HepG2 (cell line): ENCODE data around the gene RIMBP2. TPM values are rescaled to one million over a fixed set of nuclear protein-coding genes. Genes with fewer than 3 reads are reported as not detected.

Experiments
- ATAC-seq: fragments of 200-7000 bp; cut with Tn5 transposase; 3 replicates; pipeline ENCODE4 v1.9.1; 2020; ENCODE audit warnings: mild to moderate bottlenecking, moderate library complexity
- BruUV-seq: library from RNA; stranded (reverse); fragments of 400-500 nt; replicated peaks from 2 replicates; lab custom pipeline; 2021; lab: Mats Ljungman, UMichigan
- CTCF ChIA-PET: fragments of 300-600 bp; formaldehyde crosslinking; extraction: SDS; loops from one replicate; lab custom pipeline; 2021; ENCODE audit warnings: low total read pairs, inconsistent platforms, low intra/inter-chr PET ratio; lab: Yijun Ruan, JAX
- POLR2A ChIA-PET: fragments of 350-600 bp; sonication (Branson Sonifier 250); formaldehyde crosslinking; loops from one replicate; lab custom pipeline; 2020; ENCODE audit warnings: antibody characterized with exemption, inconsistent platforms; lab: Yijun Ruan, JAX
- DNase-seq: peaks from one replicate; pipeline ENCODE4 v3.0.0-alpha.2; 2015; ENCODE audit warnings: low spot score
- FAIRE-seq: peaks from 3 replicates; lab custom pipeline; 2011; peaks lifted over from hg19 to GRCh38; lab: Jason Lieb, UNC
- H2AFZ ChIP-seq: one replicate; pipeline ENCODE4 v1.6.1; 2011; ENCODE audit warnings: low read length, inconsistent platforms
- H3K27ac ChIP-seq: fragments of 300-600 bp; 3 replicates; pipeline ENCODE4 v1.8.0; 2011; ENCODE audit warnings: mixed run types, mild to moderate bottlenecking, mixed read lengths, low read length, inconsistent platforms; ENCODE audit not compliant: insufficient read depth; ENCODE audit errors: extremely low read length
- H3K27me3 ChIP-seq, 2 experiments: fragments of 200-600 bp in 1 of 2; 2 replicates in 1 of 2; 3 replicates in 1 of 2; pipeline versions ENCODE4 v1.6.0 to v1.8.0; 2011; ENCODE audit warnings: low read length in 2 of 2, mild to moderate bottlenecking in 2 of 2, moderate library complexity in 2 of 2, inconsistent platforms in 1 of 2; ENCODE audit not compliant: insufficient read depth in 2 of 2, control insufficient read depth in 1 of 2
- H3K36me3 ChIP-seq, 2 experiments: fragments of 200-600 bp in 1 of 2; replicated peaks in 1 of 2; 2 replicates in 1 of 2; 3 replicates in 1 of 2; pipeline versions ENCODE4 v1.5.1 to v1.8.0; 2011; ENCODE audit warnings: low read length in 2 of 2, inconsistent platforms in 1 of 2; ENCODE audit not compliant: insufficient read depth in 2 of 2, control insufficient read depth in 1 of 2
- H3K4me1 ChIP-seq: 2 replicates; pipeline ENCODE4 v1.5.1; 2012; ENCODE audit warnings: low read length, inconsistent platforms; ENCODE audit not compliant: insufficient read depth
- H3K4me2 ChIP-seq: 2 replicates; pipeline ENCODE4 v1.6.0; 2011; ENCODE audit warnings: low read depth, low read length, inconsistent platforms
- H3K4me3 ChIP-seq, 3 experiments: fragments of 200-600 bp in 1 of 3; sonication (generic), shearing (Covaris generic) in 1 of 3; replicated peaks in 1 of 3; 2 replicates each; pipeline ENCODE4 v1.5.1; 2011 to 2016; ENCODE audit warnings: low read length in 3 of 3, inconsistent platforms in 2 of 3, low read depth in 2 of 3, mild to moderate bottlenecking in 2 of 3, control low read depth in 1 of 3, mixed read lengths in 1 of 3; ENCODE audit not compliant: insufficient read depth in 1 of 3
- H3K79me2 ChIP-seq: one replicate; pipeline ENCODE4 v1.6.1; 2011; ENCODE audit warnings: low read length, inconsistent platforms; ENCODE audit not compliant: insufficient read depth
- H3K9ac ChIP-seq: 2 replicates; pipeline ENCODE4 v1.6.0; 2011; ENCODE audit warnings: mild to moderate bottlenecking, low read depth, low read length, inconsistent platforms; ENCODE audit not compliant: insufficient read depth
- H3K9me3 ChIP-seq: 2 replicates; pipeline ENCODE4 v1.5.1; 2012; ENCODE audit warnings: mild to moderate bottlenecking, low read length
- H4K20me1 ChIP-seq: 2 replicates; pipeline ENCODE4 v1.6.0; 2011; ENCODE audit warnings: inconsistent platforms, mild to moderate bottlenecking, low read length, moderate library complexity; ENCODE audit not compliant: insufficient read depth
- ATM ChIP-seq: fragments of 450-650 bp; IDR thresholded peaks from 2 replicates; pipeline ENCODE4 v1.7.1; 2017; ENCODE audit warnings: mild to moderate bottlenecking, borderline replicate concordance
- HOXA7 ChIP-seq: sonication (generic); formaldehyde crosslinking; IDR thresholded peaks from 2 replicates; pipeline ENCODE4 v1.8.1; 2022; ENCODE audit warnings: mild to moderate bottlenecking, missing genetic modification reagents, moderate library complexity
- KDM5B ChIP-seq: sonication (generic); formaldehyde crosslinking; IDR thresholded peaks from 2 replicates; pipeline ENCODE4 v1.4.0; 2020; ENCODE audit warnings: missing genetic modification reagents, mild to moderate bottlenecking, borderline replicate concordance
- MED13 ChIP-seq: sonication (generic); formaldehyde crosslinking; IDR thresholded peaks from 2 replicates; pipeline ENCODE4 v1.5.0; 2020; ENCODE audit warnings: missing genetic modification reagents
- NCOA5 ChIP-seq: sonication (generic); formaldehyde crosslinking; IDR thresholded peaks from 2 replicates; pipeline ENCODE4 v1.4.0; 2020; ENCODE audit warnings: missing genetic modification reagents
- NR2C2 ChIP-seq: sonication (generic); formaldehyde crosslinking; IDR thresholded peaks from 2 replicates; pipeline ENCODE4 v1.4.0; 2020; ENCODE audit warnings: missing genetic modification reagents, mild to moderate bottlenecking, moderate library complexity, borderline replicate concordance
- PCBP2 ChIP-seq: fragments of 200-400 bp; formaldehyde crosslinking; optimal IDR thresholded peaks from 2 replicates; pipeline ENCODE3; 2018; ENCODE audit warnings: low read length, low read depth; ENCODE audit not compliant: poor library complexity, severe bottlenecking
- ZBTB46 ChIP-seq: sonication (generic); formaldehyde crosslinking; IDR thresholded peaks from 2 replicates; pipeline ENCODE4 v1.4.0; 2020; ENCODE audit warnings: mild to moderate bottlenecking, missing genetic modification reagents, borderline replicate concordance
- ZFAT ChIP-seq: sonication (generic); formaldehyde crosslinking; conservative IDR thresholded peaks from 2 replicates; pipeline ENCODE4 v1.8.1; 2023; ENCODE audit warnings: missing genetic modification reagents, inconsistent platforms
- ZFP62 ChIP-seq: sonication (generic); formaldehyde crosslinking; IDR thresholded peaks from 2 replicates; pipeline ENCODE4 v1.4.0; 2020; ENCODE audit warnings: missing genetic modification reagents
- ZNF333 ChIP-seq: sonication (generic); formaldehyde crosslinking; IDR thresholded peaks from 2 replicates; pipeline ENCODE4 v1.4.0; 2020; ENCODE audit warnings: mild to moderate bottlenecking, missing genetic modification reagents, borderline replicate concordance
- ZNF382 ChIP-seq: sonication (generic); formaldehyde crosslinking; IDR thresholded peaks from 2 replicates; pipeline ENCODE4 v1.5.0; 2020; ENCODE audit warnings: missing genetic modification reagents, mild to moderate bottlenecking, borderline replicate concordance
- WGBS: methylation state at CpG from one replicate; pipeline ENCODE4 v1.1.6; 2017; ENCODE audit warnings: low lambda C conversion rate; 5-methylcytosine and 5-hydroxymethylcytosine counted together
- in situ Hi-C: cut with HindIII; loops from 2 replicates; pipeline ENCODE4 v1.10.0; 2017; ENCODE audit warnings: low pct_unique_long_range_greater_than_20kb; ENCODE audit not compliant: extremely low pct_ligation_motif_present
- intact Hi-C: fragments of 100-400 bp; cut with micrococcal nuclease; formaldehyde crosslinking; loops from one replicate; pipeline ENCODE4 v1.10.0; 2022; ENCODE audit not compliant: unreplicated experiment
- polyA plus RNA-seq, 8 experiments: library from polyadenylated mRNA; depleted of rRNA in 3 of 8; stranded (reverse) in 7 of 8; unstranded in 1 of 8; fragments of >200 nt; fragmentation: Illumina TruSeq in 4 of 8; extraction: Trizol in 4 of 8; gene quantifications; 2 replicates each; pipeline versions ENCODE4 v1.2.1 to v1.2.3, GENCODE V29; 2011 to 2016; ENCODE audit warnings: low read depth in 4 of 8, missing spikeins in 1 of 8, mixed read lengths in 1 of 8; ENCODE audit not compliant: insufficient read depth in 1 of 8
- total RNA-seq, 5 experiments: library from RNA; depleted of rRNA; stranded (reverse); fragments of >200 nt; fragmentation: Illumina TruSeq; extraction: Trizol; gene quantifications; 2 replicates each; pipeline ENCODE4 v1.2.3, GENCODE V29; 2016; ENCODE audit warnings: low read depth in 1 of 5
- TF ChIP-seq, protein P1 (sequence below): sonication (generic); formaldehyde crosslinking; IDR thresholded peaks from 2 replicates; pipeline ENCODE4 v1.4.0; 2020; ENCODE audit warnings: missing genetic modification reagents, borderline replicate concordance

The RIMBP2 gene
- total and polyA plus RNA-seq, 2 of the 13 experiments (the other 11 are each of a cell fraction or from before 2014, with no cell fraction given), result 0.03 TPM; not detected in 1

DNA sequence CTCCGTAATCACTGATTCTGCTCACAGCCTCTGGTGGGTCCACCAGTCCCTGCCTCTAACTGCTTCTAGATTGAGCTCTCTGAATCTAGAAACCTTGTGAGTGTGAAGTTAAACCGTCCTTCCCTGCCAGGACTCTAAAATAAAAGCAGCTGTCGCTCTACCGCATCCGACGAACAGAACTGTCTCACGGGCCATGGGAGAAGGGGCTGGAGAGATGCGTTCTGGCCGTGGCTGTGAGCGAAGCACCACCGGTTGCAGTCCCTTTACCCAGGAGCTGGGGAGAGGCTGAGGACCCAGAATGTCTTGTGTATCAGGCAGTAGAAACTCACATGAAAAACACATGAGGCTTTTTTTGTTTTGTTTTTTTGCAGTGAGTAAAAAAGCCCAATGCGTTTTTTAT is 218.8 kb downstream of the RIMBP2 start (continued):
- TF ChIP-seq ZNF382 (CRISPR knock-in tag), result no peak
- TF ChIP-seq, protein P1, sequence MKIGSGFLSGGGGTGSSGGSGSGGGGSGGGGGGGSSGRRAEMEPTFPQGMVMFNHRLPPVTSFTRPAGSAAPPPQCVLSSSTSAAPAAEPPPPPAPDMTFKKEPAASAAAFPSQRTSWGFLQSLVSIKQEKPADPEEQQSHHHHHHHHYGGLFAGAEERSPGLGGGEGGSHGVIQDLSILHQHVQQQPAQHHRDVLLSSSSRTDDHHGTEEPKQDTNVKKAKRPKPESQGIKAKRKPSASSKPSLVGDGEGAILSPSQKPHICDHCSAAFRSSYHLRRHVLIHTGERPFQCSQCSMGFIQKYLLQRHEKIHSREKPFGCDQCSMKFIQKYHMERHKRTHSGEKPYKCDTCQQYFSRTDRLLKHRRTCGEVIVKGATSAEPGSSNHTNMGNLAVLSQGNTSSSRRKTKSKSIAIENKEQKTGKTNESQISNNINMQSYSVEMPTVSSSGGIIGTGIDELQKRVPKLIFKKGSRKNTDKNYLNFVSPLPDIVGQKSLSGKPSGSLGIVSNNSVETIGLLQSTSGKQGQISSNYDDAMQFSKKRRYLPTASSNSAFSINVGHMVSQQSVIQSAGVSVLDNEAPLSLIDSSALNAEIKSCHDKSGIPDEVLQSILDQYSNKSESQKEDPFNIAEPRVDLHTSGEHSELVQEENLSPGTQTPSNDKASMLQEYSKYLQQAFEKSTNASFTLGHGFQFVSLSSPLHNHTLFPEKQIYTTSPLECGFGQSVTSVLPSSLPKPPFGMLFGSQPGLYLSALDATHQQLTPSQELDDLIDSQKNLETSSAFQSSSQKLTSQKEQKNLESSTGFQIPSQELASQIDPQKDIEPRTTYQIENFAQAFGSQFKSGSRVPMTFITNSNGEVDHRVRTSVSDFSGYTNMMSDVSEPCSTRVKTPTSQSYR, result no peak
- no peak for TF ChIP-seq HOXA7 (CRISPR knock-in tag)
- no peak for TF ChIP-seq ZNF333
- TF ChIP-seq PCBP2, result no peak
- TF ChIP-seq KDM5B (CRISPR knock-in tag), result no peak
- no peak for TF ChIP-seq ZFP62 (CRISPR knock-in tag)

DNA sequence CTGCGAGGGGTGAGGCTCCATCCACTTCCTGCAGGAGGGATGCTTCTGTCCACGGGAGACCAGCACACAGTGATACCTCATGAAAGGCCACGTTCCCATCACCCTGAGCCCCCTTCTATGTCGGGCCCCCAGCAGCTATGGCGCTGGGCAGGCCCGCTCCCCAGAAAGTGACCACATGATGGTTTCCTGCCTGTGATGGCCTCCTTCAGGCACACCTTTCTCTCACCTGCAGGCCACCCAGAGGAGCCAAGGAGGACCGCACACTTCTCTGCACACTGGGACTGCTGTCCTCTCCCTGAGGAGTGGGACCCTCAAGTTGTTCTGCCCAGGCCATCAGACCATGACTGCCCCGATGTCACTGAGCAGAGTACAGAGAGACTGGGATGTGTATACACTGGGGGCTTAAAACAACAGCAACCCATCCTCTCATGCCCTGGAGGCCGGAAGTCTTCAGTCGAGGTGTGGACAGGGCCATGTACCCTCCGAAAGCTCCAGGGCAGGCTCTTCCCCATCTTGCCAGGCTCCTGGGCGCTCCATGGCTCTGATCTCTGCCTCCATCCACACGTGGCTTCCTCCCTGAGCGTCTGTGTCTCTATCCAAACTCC is 219.5 kb downstream of the RIMBP2 start:
- WGBS, result 8% methylated on average over 11 of the region's 14 CpGs
- POLR2A ChIA-PET, result no interaction called here
- no TSS peak for BruUV-seq
- H3K9ac ChIP-seq, result no peak overlapping the region
- H3K4me2 ChIP-seq, result no peak overlapping the region
- no peaks in the 10 kb centered on the region for H3K79me2 ChIP-seq
- no peaks in the 10 kb centered on the region for H3K36me3 ChIP-seq
- no peak overlapping the region for H3K27ac ChIP-seq
- DNase-seq (no peak), FAIRE-seq (no peak), ATAC-seq (no peak)
- no peaks in the 10 kb centered on the region for H3K4me1 ChIP-seq
- H4K20me1 ChIP-seq, result no peaks in the 10 kb centered on the region
- CTCF ChIA-PET, result no interaction called here
- intact Hi-C loops, result no loop called here
- TF ChIP-seq NCOA5 (CRISPR knock-in tag), result no peak
- no peak for TF ChIP-seq MED13 (CRISPR knock-in tag)
- TF ChIP-seq ZFAT (CRISPR knock-in tag), result no peak
- no peak for TF ChIP-seq ATM
- no peak for TF ChIP-seq NR2C2 (CRISPR knock-in tag)
- no peak for TF ChIP-seq ZBTB46 (CRISPR knock-in tag)
- in situ Hi-C loops, result no loop called here
- H3K4me3 ChIP-seq, result no peak overlapping the region
- no peaks in the 10 kb centered on the region for H3K9me3 ChIP-seq
- H3K27me3 ChIP-seq, result peaks cover 1 to 45% of the 10 kb centered on the region in 2 experiments; a peak in 3 of 5 replicates
- no peak overlapping the region for H2AFZ ChIP-seq
